Naive B cell (primary cell): ENCODE measurements around the gene THRB. TPM values are rescaled to one million over a fixed set of nuclear protein-coding genes. Genes with fewer than 3 reads are reported as not detected.

Source experiments
- ATAC-seq, 2 donors: fragments of 150-1000 bp; cut with Tn5 transposase; 2 replicates each; pipeline ENCODE4 v1.10.0; 2021; ENCODE audit warnings: low read depth in 2 of 2, mild to moderate bottlenecking in 2 of 2, moderate library complexity in 2 of 2
- DNase-seq: peaks from one replicate; pipeline ENCODE4 v3.0.0; 2022
- H3K27ac Mint-ChIP-seq, 6 donors: one replicate each; pipeline ENCODE4 v1.8.0; 2020 to 2022; ENCODE audit warnings: mild to moderate bottlenecking in 6 of 6, mixed read lengths in 6 of 6, moderate library complexity in 5 of 6, inconsistent platforms in 2 of 6
- H3K27me3 Mint-ChIP-seq, 3 donors: one replicate each; pipeline ENCODE4 v1.8.0; 2021 to 2022; ENCODE audit warnings: mixed read lengths in 3 of 3, mild to moderate bottlenecking in 1 of 3
- H3K36me3 Mint-ChIP-seq, 2 donors: one replicate each; pipeline ENCODE4 v1.8.0; 2020 to 2022; ENCODE audit warnings: mixed read lengths in 2 of 2, inconsistent platforms in 1 of 2, mild to moderate bottlenecking in 1 of 2
- H3K4me1 Mint-ChIP-seq, 3 donors: one replicate each; pipeline ENCODE4 v1.8.0; 2020 to 2022; ENCODE audit warnings: mixed read lengths in 3 of 3, inconsistent platforms in 1 of 3, mild to moderate bottlenecking in 1 of 3, moderate library complexity in 1 of 3
- H3K4me3 Mint-ChIP-seq, 8 donors: one replicate each; pipeline ENCODE4 v1.8.0; 2020 to 2022; ENCODE audit warnings: mild to moderate bottlenecking in 8 of 8, mixed read lengths in 8 of 8, moderate library complexity in 8 of 8, inconsistent platforms in 2 of 8
- H3K9me3 Mint-ChIP-seq, 7 donors: one replicate each; pipeline ENCODE4 v1.8.0; 2020 to 2022; ENCODE audit warnings: mixed read lengths in 7 of 7, mild to moderate bottlenecking in 5 of 7, inconsistent platforms in 2 of 7, moderate library complexity in 1 of 7
- polyA plus RNA-seq, 6 donors: library from polyadenylated mRNA; unstranded; fragments of 300-500 nt; fragmentation: Illumina TruSeq; gene quantifications; one replicate each; pipeline ENCODE4 v1.2.3, GENCODE V29; 2021; ENCODE audit warnings: low read depth in 6 of 6

Gene THRB
- polyA plus RNA-seq, 6 donors from 2014 or later: 0.38 to 5.1 (median 1.8) TPM

DNA sequence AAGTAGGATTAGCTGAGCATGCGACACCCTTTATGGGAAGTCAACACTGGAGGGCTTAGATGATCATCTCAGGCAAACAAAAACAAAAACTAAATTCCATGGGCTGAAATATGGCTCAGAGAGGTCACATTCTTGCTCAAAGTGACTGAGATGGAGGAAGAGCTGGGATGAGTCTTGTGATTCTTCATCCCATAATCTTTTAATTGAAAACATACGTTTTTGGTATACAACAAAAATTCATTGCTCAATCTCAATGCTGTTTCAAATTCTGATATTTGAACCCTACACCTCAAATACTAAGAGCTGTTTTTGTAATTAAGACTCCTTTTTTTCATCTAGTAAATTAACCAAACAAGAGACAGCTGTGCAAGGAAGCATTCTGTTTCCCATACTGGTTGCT, 292.6 kb downstream of the THRB start:
- peaks cover 0 to 7% of the 10 kb centered on the region in 2 donors for H3K36me3 Mint-ChIP-seq
- no peak overlapping the region for H3K4me3 Mint-ChIP-seq
- H3K4me1 Mint-ChIP-seq: no peaks in the 10 kb centered on the region
- DNase-seq: no peak
- H3K27me3 Mint-ChIP-seq: peaks cover 0 to 12% (median 7%) of the 10 kb centered on the region in 3 donors
- H3K9me3 Mint-ChIP-seq: peaks cover 0 to 6% (median 0%) of the 10 kb centered on the region in 7 donors
- no peak overlapping the region for H3K27ac Mint-ChIP-seq
- no peak for ATAC-seq

GRCh38 chr3:24201301-24201700, 293.3 kb downstream of the THRB start:
- H3K27ac Mint-ChIP-seq: no peak overlapping the region
- peaks cover 0 to 7% (median 3%) of the 10 kb centered on the region in 3 donors for H3K27me3 Mint-ChIP-seq
- ATAC-seq (no peak), DNase-seq (no peak)
- H3K4me3 Mint-ChIP-seq: no peak overlapping the region
- H3K9me3 Mint-ChIP-seq: peaks cover 0 to 6% (median 0%) of the 10 kb centered on the region in 7 donors
- peaks cover 0 to 7% of the 10 kb centered on the region in 2 donors for H3K36me3 Mint-ChIP-seq
- H3K4me1 Mint-ChIP-seq: no peaks in the 10 kb centered on the region

DNA sequence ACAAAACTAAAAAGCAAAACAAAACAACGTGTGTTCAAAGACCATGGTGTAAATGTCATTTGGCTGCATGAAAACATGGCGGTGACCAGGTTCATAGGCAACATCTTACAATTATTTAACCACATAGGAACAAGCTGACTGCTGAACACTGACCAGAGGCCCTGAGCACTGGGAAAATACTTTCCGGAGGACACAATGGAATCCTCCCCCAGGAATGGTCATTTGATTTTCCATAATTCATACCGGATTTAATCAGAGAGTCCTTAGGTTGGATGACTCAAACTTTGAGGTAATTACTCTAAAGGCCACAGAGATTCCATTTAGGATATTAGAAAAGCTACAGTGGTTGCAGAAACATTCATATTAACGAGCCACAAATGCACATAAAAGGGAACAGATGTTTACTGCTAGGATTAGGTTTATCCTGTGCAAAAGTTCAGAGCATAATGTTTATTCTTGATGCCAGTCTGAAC, 294.8 kb downstream of the THRB start:
- ATAC-seq (no peak), DNase-seq (no peak)
- Mint-ChIP-seq H3K9me3 (peaks cover 0 to 4% (median 0%) of the 10 kb centered on the region in 7 donors), H3K4me1 (no peaks in the 10 kb centered on the region), H3K4me3 (no peak overlapping the region), H3K27me3 (no peaks in the 10 kb centered on the region), H3K27ac (no peak overlapping the region), H3K36me3 (peaks cover 0 to 5% of the 10 kb centered on the region in 2 donors)

DNA sequence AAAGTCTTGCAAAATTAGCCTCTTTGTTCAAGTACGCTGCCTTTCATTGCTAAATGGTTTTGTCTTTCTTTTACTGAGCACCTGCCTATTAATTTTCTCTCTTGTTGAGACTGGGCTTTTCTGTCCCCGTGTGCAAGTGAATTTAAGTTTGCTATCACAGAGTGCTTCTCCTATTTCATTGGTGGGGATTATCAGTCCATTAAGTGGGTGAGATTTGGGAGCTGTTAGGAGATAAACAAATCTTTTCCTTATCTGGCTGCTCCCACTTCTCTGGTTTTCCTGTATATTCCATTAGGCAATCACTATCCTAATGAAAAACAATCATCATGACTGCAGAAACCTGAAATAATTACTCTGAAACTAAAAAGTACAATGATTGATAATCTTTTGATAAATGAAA, 295.4 kb downstream of the THRB start:
- Mint-ChIP-seq H3K27me3 (no peaks in the 10 kb centered on the region), H3K9me3 (peaks cover 0 to 4% (median 0%) of the 10 kb centered on the region in 7 donors), H3K36me3 (no peaks in the 10 kb centered on the region), H3K4me3 (no peak overlapping the region), H3K27ac (no peak overlapping the region), H3K4me1 (no peaks in the 10 kb centered on the region)
- DNase-seq: no peak
- ATAC-seq: no peak

GRCh38 chr3:24198728-24199127, 295.9 kb downstream of the THRB start:
- Mint-ChIP-seq H3K27me3 (no peaks in the 10 kb centered on the region), H3K9me3 (peaks cover 0 to 4% (median 0%) of the 10 kb centered on the region in 7 donors), H3K4me1 (no peaks in the 10 kb centered on the region), H3K27ac (no peak overlapping the region), H3K36me3 (no peaks in the 10 kb centered on the region), H3K4me3 (no peak overlapping the region)
- ATAC-seq (no peak), DNase-seq (no peak)

- Mint-ChIP-seq H3K27ac (no peak overlapping the region), H3K9me3 (peaks cover 0 to 4% (median 0%) of the 10 kb centered on the region in 7 donors), H3K4me1 (no peaks in the 10 kb centered on the region), H3K27me3 (no peaks in the 10 kb centered on the region), H3K36me3 (no peaks in the 10 kb centered on the region), H3K4me3 (no peak overlapping the region)
- DNase-seq (no peak), ATAC-seq (no peak)
Observed at GRCh38 chr3:24197809-24198208, 296.8 kb downstream of the THRB start.

DNA sequence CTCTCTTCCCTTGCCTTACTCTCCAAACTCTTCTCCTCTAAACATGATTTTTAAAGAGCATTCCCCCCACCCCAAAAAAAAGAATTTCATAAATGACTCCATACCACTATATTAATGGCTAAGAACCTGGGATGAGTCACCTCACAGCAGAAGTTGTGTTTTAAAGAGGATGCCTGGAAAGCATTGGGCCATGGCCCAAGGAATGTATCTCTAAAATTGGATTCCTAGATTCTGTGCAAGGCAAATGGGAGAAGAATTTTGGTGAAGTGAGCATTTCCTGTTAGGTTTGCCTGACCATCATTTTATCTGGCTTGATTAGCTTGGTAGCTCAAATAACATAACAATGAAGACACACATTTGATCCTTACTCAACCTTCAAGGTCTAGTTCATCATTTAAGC, 298.1 kb downstream of the THRB start:
- Mint-ChIP-seq H3K36me3 (no peaks in the 10 kb centered on the region), H3K27me3 (no peaks in the 10 kb centered on the region), H3K27ac (no peak overlapping the region), H3K4me1 (no peaks in the 10 kb centered on the region), H3K4me3 (no peak overlapping the region), H3K9me3 (no peaks in the 10 kb centered on the region)
- no peak for ATAC-seq
- no peak for DNase-seq

DNA sequence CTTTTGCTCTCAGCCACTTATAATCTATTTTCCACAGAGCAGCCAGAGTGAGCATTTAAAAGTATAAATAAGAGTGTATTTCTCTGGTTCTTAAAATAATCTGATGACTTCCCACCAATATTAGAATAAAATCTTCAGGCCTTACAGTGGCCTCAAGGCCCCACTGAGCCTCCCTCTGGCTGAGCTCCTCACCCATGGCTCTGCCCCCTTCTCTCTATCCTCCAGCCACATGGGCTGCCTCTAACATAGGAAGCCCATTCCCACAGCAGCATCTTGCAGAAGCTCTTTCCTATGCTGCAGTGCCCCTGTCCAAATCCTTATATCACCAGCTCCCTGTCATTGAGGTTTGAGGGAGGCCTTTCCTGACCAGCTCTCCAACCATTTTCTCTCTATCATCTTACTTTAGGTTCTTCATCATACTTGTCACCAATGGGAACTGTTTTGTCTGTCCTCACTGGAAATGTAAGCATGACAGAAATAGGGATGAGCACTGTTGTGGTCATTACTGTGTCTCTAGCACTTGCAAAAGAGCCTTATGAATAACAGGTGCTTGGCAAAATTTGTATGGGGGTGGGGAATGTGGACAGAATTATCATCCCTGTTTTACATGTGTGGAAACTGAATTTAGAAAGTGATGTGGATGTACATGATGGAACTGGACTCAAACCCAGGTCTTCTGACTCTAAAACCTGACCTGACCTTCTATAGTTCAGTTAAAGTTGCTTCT, 299.0 kb downstream of the THRB start:
- no peaks in the 10 kb centered on the region for H3K9me3 Mint-ChIP-seq
- no peak overlapping the region for H3K4me3 Mint-ChIP-seq
- H3K27ac Mint-ChIP-seq: no peak overlapping the region
- no peaks in the 10 kb centered on the region for H3K36me3 Mint-ChIP-seq
- ATAC-seq (no peak), DNase-seq (no peak)
- no peaks in the 10 kb centered on the region for H3K4me1 Mint-ChIP-seq
- no peaks in the 10 kb centered on the region for H3K27me3 Mint-ChIP-seq

GRCh38 chr3:24192469-24193056, 302.1 kb downstream of the THRB start:
- no peaks in the 10 kb centered on the region for H3K4me1 Mint-ChIP-seq

DNA sequence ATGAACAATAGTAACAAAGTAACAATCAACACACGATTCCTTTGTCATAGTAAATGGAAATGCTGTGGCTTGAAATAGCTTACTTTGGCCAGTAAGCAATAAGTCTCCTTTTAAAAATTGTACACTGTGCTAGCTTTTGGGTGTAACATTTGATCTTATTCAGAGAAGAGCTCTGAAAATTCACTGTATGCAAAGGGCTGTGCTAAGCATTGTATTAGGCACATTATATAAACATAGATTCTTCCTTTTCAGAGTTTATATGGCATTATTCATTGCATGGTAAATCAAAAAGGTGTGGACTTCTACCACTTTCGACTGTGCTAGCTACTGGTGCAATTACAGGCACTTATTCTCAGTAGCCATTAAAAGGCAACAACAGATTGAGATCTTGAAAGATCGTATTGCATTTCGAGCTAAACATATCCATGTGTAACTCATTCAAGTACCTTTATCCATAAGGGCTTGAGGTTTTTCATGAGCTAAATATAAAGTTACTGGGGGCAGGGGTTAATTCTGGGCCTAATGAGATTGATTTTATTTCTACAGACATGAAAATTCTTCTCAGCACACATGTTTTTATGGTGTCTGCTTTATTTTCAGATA, 302.7 kb downstream of the THRB start:
- ATAC-seq: no peak
- Mint-ChIP-seq H3K27ac (no peak overlapping the region), H3K27me3 (no peaks in the 10 kb centered on the region), H3K9me3 (no peaks in the 10 kb centered on the region), H3K4me1 (no peaks in the 10 kb centered on the region), H3K36me3 (no peaks in the 10 kb centered on the region), H3K4me3 (no peak overlapping the region)
- no peak for DNase-seq

More at GRCh38 chr3:24192469-24193056, 302.1 kb downstream of the THRB start:
- no peak overlapping the region for H3K4me3 Mint-ChIP-seq
- H3K9me3 Mint-ChIP-seq: no peaks in the 10 kb centered on the region
- H3K27me3 Mint-ChIP-seq: no peaks in the 10 kb centered on the region
- ATAC-seq: no peak
- DNase-seq: no peak
- peak overlapping the region in 1 of 6 donors; percentile 78 for H3K27ac Mint-ChIP-seq
- no peaks in the 10 kb centered on the region for H3K36me3 Mint-ChIP-seq

GRCh38 chr3:24190256-24190655, 304.4 kb downstream of the THRB start:
- H3K9me3 Mint-ChIP-seq: no peaks in the 10 kb centered on the region
- H3K36me3 Mint-ChIP-seq: no peaks in the 10 kb centered on the region
- ATAC-seq: no peak
- H3K27ac Mint-ChIP-seq: peak overlapping the region in 1 of 6 donors; percentile 40
- no peak for DNase-seq
- no peaks in the 10 kb centered on the region for H3K27me3 Mint-ChIP-seq
- no peak overlapping the region for H3K4me3 Mint-ChIP-seq
- peaks cover 0 to 6% (median 5%) of the 10 kb centered on the region in 3 donors for H3K4me1 Mint-ChIP-seq

DNA sequence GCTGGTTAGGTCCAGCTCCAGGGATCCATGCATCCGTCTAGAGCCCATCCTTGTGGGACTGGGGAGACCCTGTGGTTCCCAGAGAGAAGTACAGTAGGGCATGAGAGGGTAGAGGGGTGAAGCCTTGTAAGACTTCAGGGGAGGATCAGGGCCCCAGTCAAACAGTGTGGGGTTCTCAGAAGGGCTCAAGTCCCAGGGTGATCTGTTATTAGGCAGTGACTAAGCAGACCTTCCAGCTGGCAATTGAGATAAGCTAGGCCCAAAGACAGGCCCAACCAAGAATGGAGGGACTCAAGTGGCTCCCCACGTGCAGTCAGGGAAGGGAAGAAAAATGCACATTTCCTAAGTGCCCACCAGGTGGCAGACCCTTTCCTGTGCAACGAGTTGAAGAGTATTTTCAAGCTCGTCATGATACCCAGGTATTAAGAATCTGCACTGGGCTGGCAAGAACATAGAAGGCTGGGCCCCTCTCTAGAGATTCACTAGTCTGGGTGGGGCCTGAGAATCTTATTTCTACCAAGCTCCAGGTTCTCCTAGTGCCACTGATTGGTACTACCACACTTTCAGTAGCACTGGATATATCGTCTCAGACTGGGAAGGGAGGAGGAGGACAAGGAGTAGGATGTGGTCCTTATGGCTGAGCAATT, 308.8 kb downstream of the THRB start:
- DNase-seq: peak; percentile 15

DNA sequence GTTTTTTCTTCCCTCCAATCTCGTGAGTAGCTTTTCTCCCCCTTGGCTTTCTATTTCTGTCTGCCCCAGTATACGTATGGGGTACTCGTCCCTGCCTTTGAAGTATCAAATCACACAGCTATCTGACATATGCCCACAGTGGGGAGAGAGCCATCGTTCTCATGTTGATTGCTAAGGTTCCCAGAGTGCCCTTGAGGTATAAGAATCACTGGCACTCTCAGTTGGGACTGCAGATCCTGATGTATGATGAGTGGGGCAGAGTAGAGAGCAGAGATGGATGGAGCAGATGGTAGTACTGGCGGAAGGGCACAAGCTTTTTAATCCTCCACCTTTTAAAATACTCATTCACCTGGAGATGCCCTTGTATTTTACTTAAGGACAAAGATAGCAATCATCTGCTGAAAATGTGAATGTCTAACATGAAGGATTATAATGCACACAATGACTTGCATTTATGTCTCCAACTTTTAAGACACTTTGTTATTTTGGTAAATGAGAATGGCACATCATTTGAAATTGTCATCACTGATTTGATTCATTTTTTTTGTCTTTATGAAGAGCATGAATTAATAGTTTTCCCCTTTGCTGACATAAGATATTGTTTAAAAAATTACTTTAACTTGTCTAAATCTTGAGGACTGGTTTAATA, 310.0 kb downstream of the THRB start:
- ATAC-seq (no peak), DNase-seq (no peak)
- no peaks in the 10 kb centered on the region for H3K27me3 Mint-ChIP-seq
- H3K4me1 Mint-ChIP-seq: peaks cover 0 to 8% (median 6%) of the 10 kb centered on the region in 3 donors
- no peaks in the 10 kb centered on the region for H3K36me3 Mint-ChIP-seq
- no peaks in the 10 kb centered on the region for H3K9me3 Mint-ChIP-seq
- no peak overlapping the region for H3K4me3 Mint-ChIP-seq
- no peak overlapping the region for H3K27ac Mint-ChIP-seq

More for the DNA sequence above, 308.8 kb downstream of the THRB start:
- no peaks in the 10 kb centered on the region for H3K9me3 Mint-ChIP-seq
- H3K36me3 Mint-ChIP-seq: no peaks in the 10 kb centered on the region
- peaks cover 0 to 8% (median 6%) of the 10 kb centered on the region in 3 donors for H3K4me1 Mint-ChIP-seq
- no peaks in the 10 kb centered on the region for H3K27me3 Mint-ChIP-seq
- peak; percentile 45 to 64 for ATAC-seq
- peak overlapping the region in 1 of 6 donors; percentile 27 for H3K27ac Mint-ChIP-seq
- H3K4me3 Mint-ChIP-seq: no peak overlapping the region
